K562 (cell line): ENCODE measurements around the gene NTN1. TPM values are rescaled to one million over a fixed set of nuclear protein-coding genes. Genes with fewer than 3 reads are reported as not detected.

Source experiments
- ATAC-seq: fragments of 200-7000 bp; cut with Tn5 transposase; 3 replicates; pipeline ENCODE4 v1.9.1; 2020; ENCODE audit warnings: moderate library complexity
- BruUV-seq: library from RNA; stranded (reverse); fragments of 400-500 nt; replicated peaks from 2 replicates; lab custom pipeline; 2021; lab: Mats Ljungman, UMichigan
- CTCF ChIA-PET: fragments of 300-600 bp; formaldehyde crosslinking; extraction: SDS; loops from one replicate; lab custom pipeline; 2021; ENCODE audit warnings: low intra/inter-chr PET ratio; lab: Yijun Ruan, JAX
- POLR2A ChIA-PET: fragments of 300-600, 350-650 bp; sonication (Branson Sonifier 250); formaldehyde crosslinking; extraction: SDS; loops from one replicate; lab custom pipeline; 2021; ENCODE audit warnings: antibody characterized with exemption, inconsistent platforms; lab: Yijun Ruan, JAX
- DNase-seq, 4 experiments: peaks; one replicate each; pipeline versions ENCODE4 v3.0.0 to v3.0.0-alpha.2; 2011 to 2018; ENCODE audit warnings: low spot score in 3 of 4, mixed read lengths in 3 of 4; ENCODE audit errors: extremely low read depth in 1 of 4
- FAIRE-seq: peaks from 2 replicates; lab custom pipeline; 2011; peaks lifted over from hg19 to GRCh38; lab: Jason Lieb, UNC
- H2AFZ ChIP-seq: 2 replicates; pipeline ENCODE4 v1.6.0; 2011; ENCODE audit warnings: low read depth, low read length, control low read depth, inconsistent platforms
- H3K27ac ChIP-seq: fragments of 200-600 bp; 3 replicates; pipeline ENCODE4 v1.8.0; 2011; ENCODE audit warnings: low read depth, mild to moderate bottlenecking, control low read depth, inconsistent platforms, low read length, moderate library complexity, mixed read lengths; ENCODE audit errors: extremely low read depth
- H3K27me3 ChIP-seq, 2 experiments: fragments of 300-600 bp in 1 of 2; 2 replicates in 1 of 2; 3 replicates in 1 of 2; pipeline versions ENCODE4 v1.6.0 to v1.8.0; 2011; ENCODE audit warnings: inconsistent platforms in 2 of 2, low read length in 2 of 2, mild to moderate bottlenecking in 1 of 2, mixed read lengths in 1 of 2, moderate library complexity in 1 of 2; ENCODE audit not compliant: control insufficient read depth in 2 of 2, insufficient read depth in 2 of 2
- H3K36me3 ChIP-seq: fragments of 300-600 bp; 3 replicates; pipeline ENCODE4 v1.8.0; 2011; ENCODE audit warnings: mild to moderate bottlenecking, low read length, inconsistent platforms; ENCODE audit not compliant: control insufficient read depth, insufficient read depth
- H3K4me1 ChIP-seq, 2 experiments: fragments of 200-600 bp in 1 of 2; replicated peaks in 1 of 2; 2 replicates in 1 of 2; 3 replicates in 1 of 2; pipeline versions ENCODE4 v1.5.1 to v1.8.0; 2011; ENCODE audit warnings: inconsistent platforms in 2 of 2, low read length in 2 of 2, mild to moderate bottlenecking in 1 of 2, mixed read lengths in 1 of 2, moderate library complexity in 1 of 2; ENCODE audit not compliant: control insufficient read depth in 2 of 2, insufficient read depth in 2 of 2
- H3K4me2 ChIP-seq: 2 replicates; pipeline ENCODE4 v1.6.1; 2011; ENCODE audit warnings: low read length, control low read depth, inconsistent platforms, mixed read lengths; ENCODE audit not compliant: insufficient read depth
- H3K4me3 ChIP-seq: fragments of 200-600 bp; sonication (generic), shearing (Covaris generic); 2 replicates; pipeline ENCODE4 v1.5.1; 2016; ENCODE audit warnings: control low read depth, inconsistent platforms
- H3K79me2 ChIP-seq: fragments of 200-600 bp; 3 replicates; pipeline ENCODE4 v1.8.0; 2011; ENCODE audit warnings: low read length, inconsistent platforms; ENCODE audit not compliant: control insufficient read depth, insufficient read depth
- H3K9ac ChIP-seq, 2 experiments: 2 replicates each; pipeline versions ENCODE4 v1.6.0 to v1.6.1; 2011; ENCODE audit warnings: low read depth in 2 of 2, low read length in 2 of 2, control low read depth in 1 of 2, inconsistent platforms in 1 of 2, mild to moderate bottlenecking in 1 of 2, mixed read lengths in 1 of 2; ENCODE audit not compliant: insufficient read depth in 1 of 2
- H3K9me1 ChIP-seq: one replicate; pipeline ENCODE4 v1.6.0; 2011; ENCODE audit warnings: inconsistent platforms, mild to moderate bottlenecking, low read length, moderate library complexity; ENCODE audit not compliant: control insufficient read depth, insufficient read depth
- H3K9me3 ChIP-seq: replicated peaks from 2 replicates; pipeline ENCODE4 v1.5.1; 2011; ENCODE audit warnings: low read depth, low read length, inconsistent platforms; ENCODE audit not compliant: control insufficient read depth, insufficient read depth
- H4K20me1 ChIP-seq: replicated peaks from 2 replicates; pipeline ENCODE4 v1.6.1; 2011; ENCODE audit warnings: low read length, inconsistent platforms, mixed read lengths; ENCODE audit not compliant: control insufficient read depth, insufficient read depth
- CBFA2T2 ChIP-seq: fragments of 450-650 bp; conservative IDR thresholded peaks from 2 replicates; pipeline ENCODE4 v1.6.1; 2017; ENCODE audit warnings: mild to moderate bottlenecking
- CTBP1 ChIP-seq: fragments of 450-650 bp; IDR thresholded peaks from 2 replicates; pipeline ENCODE4 v1.6.1; 2016; ENCODE audit warnings: borderline replicate concordance
- HNRNPL ChIP-seq: fragments of 200-400 bp; formaldehyde crosslinking; IDR thresholded peaks from 2 replicates; pipeline ENCODE4 v1.6.1; 2017; ENCODE audit warnings: low read depth, mild to moderate bottlenecking, low read length
- JUNB ChIP-seq: fragments of 450-650 bp; formaldehyde crosslinking; conservative IDR thresholded peaks from 2 replicates; pipeline ENCODE4 v1.4.0; 2020; ENCODE audit warnings: mild to moderate bottlenecking
- SRSF9 ChIP-seq: fragments of 200-400 bp; formaldehyde crosslinking; IDR thresholded peaks from 2 replicates; pipeline ENCODE4 v1.6.1; 2017; ENCODE audit warnings: low read depth, low read length, borderline replicate concordance
- ZNF347 ChIP-seq: fragments of 450-650 bp; formaldehyde crosslinking; IDR thresholded peaks from 2 replicates; pipeline ENCODE4 v1.4.0; 2020; ENCODE audit warnings: low read depth, mild to moderate bottlenecking, moderate library complexity
- ZNF511 ChIP-seq: sonication (generic); formaldehyde crosslinking; IDR thresholded peaks from 2 replicates; pipeline ENCODE4 v1.8.0; 2022; ENCODE audit warnings: mild to moderate bottlenecking, missing genetic modification reagents
- ZNF592 ChIP-seq: fragments of 450-650 bp; IDR thresholded peaks from 2 replicates; pipeline ENCODE4 v1.6.1; 2017; ENCODE audit warnings: antibody characterized with exemption, mild to moderate bottlenecking
- WGBS: fragments of 100-300 bp; shearing (Covaris generic); methylation state at CpG from one replicate; pipeline ENCODE4 v1.1.6; 2016; ENCODE audit warnings: low coverage, mixed read lengths; ENCODE audit not compliant: insufficient coverage; ENCODE audit errors: missing lambda C conversion rate; 5-methylcytosine and 5-hydroxymethylcytosine counted together
- in situ Hi-C: fragments of 300-500 bp; cut with MboI; formaldehyde crosslinking; loops from 4 replicates; pipeline ENCODE4 v1.15.0; 2018; ENCODE audit warnings: inconsistent platforms, mixed read lengths
- intact Hi-C: fragments of 100-400 bp; cut with micrococcal nuclease; formaldehyde crosslinking; loops from 2 replicates; pipeline ENCODE4 v1.14.2; 2022
- polyA plus RNA-seq, 8 experiments: library from polyadenylated mRNA; depleted of rRNA in 4 of 8; stranded (reverse) in 5 of 8; unstranded in 3 of 8; fragments of >200 nt; fragmentation: Nextera tagmentation in 2 of 8; fragmentation: Illumina TruSeq in 1 of 8; extraction: Ambion mirVana in 2 of 8; extraction: Trizol in 1 of 8; gene quantifications; 2 replicates each; pipeline versions ENCODE4 v1.2.1 to v1.2.3, GENCODE V29; 2011 to 2014; ENCODE audit warnings: inconsistent platforms in 1 of 8, missing spikeins in 1 of 8
- total RNA-seq, 7 experiments: library from RNA; depleted of rRNA in 6 of 7; stranded (reverse); fragments of >200 nt in 6 of 7; fragmentation: Illumina TruSeq in 2 of 7; extraction: Trizol in 2 of 7; gene quantifications; 2 replicates each; pipeline versions ENCODE4 v1.2.1 to v1.2.3, GENCODE V29; 2011 to 2021; ENCODE audit warnings: low replicate concordance in 1 of 7

NTN1 gene
- total and polyA plus RNA-seq, 9 of the 15 experiments (the other 6 are each of a cell fraction or from before 2014, with no cell fraction given), result 0.02 TPM; not detected in 8

GRCh38 chr17:9086577-9086976, 65.3 kb downstream of the NTN1 start:
- no peak for FAIRE-seq
- peaks cover 0 to 7% of the 10 kb centered on the region in 2 experiments; a peak in 1 of 5 replicates for H3K27me3 ChIP-seq
- no peak overlapping the region for H3K9ac ChIP-seq
- TF ChIP-seq ZNF592, result no peak
- TF ChIP-seq SRSF9, result no peak
- peak; percentile 38; the same call in 1 of the 2 replicates for TF ChIP-seq CTBP1
- TF ChIP-seq JUNB (CRISPR knock-in tag), result no peak
- no peak for TF ChIP-seq CBFA2T2
- TF ChIP-seq ZNF347 (CRISPR knock-in tag), result no peak
- no peak for TF ChIP-seq ZNF511 (CRISPR knock-in tag)
- TF ChIP-seq HNRNPL, result no peak
- TF ChIP-seq, all 486 proteins: peak for 1
- Histone ChIP-seq H3K9me3 (no peaks in the 10 kb centered on the region), H3K36me3 (no peaks in the 10 kb centered on the region), H3K79me2 (no peaks in the 10 kb centered on the region), H2AFZ (no peak overlapping the region), H3K4me2 (no peak overlapping the region), H3K27ac (no peak overlapping the region), H3K4me3 (no peak overlapping the region), H3K4me1 (no peaks in the 10 kb centered on the region), H3K9me1 (no peaks in the 10 kb centered on the region), H4K20me1 (no peaks in the 10 kb centered on the region)
- intact Hi-C loops, result no loop called here
- WGBS, result 0% methylated on average over 3 of the region's 4 CpGs
- BruUV-seq, result no TSS peak
- ATAC-seq (no peak), DNase-seq (no peak)
- in situ Hi-C loops, result no loop called here
- POLR2A ChIA-PET, result no interaction called here
- CTCF ChIA-PET, result no interaction called here
